Measurements from ENCODE around the gene ZIC4. TPM values are rescaled to one million over a fixed set of nuclear protein-coding genes. Genes with fewer than 3 reads are reported as not detected.

The ZIC4 gene
- total RNA-seq, 1 donor from 2014 or later: not detected

GRCh38 chr3:147413686-147414389 is 7.5 kb upstream of the ZIC4 start:
- Mint-ChIP-seq H3K27me3 (ENCODE audit: low read depth) (peaks cover 97% of the 10 kb centered on the region), H3K4me3 (no peak overlapping the region), H3K27ac (no peak overlapping the region), H3K9me3 (no peaks in the 10 kb centered on the region), H3K36me3 (no peaks in the 10 kb centered on the region), H3K4me1 (peaks cover 18% of the 10 kb centered on the region)
- TF ChIP-seq CTCF (IDR thresholded peaks at IDR 0.05; ENCODE audit: unreplicated experiment): no peak
- DNase-seq (ENCODE audit: low spot score in 2 of 2, unreplicated experiment in 2 of 2): no peak

GRCh38 chr3:147412917-147413685 is 6.8 kb upstream of the ZIC4 start:
- Mint-ChIP-seq H3K9me3 (no peaks in the 10 kb centered on the region), H3K4me1 (peaks cover 18% of the 10 kb centered on the region), H3K27ac (no peak overlapping the region), H3K4me3 (no peak overlapping the region), H3K36me3 (no peaks in the 10 kb centered on the region), H3K27me3 (ENCODE audit: low read depth) (peaks cover 97% of the 10 kb centered on the region)
- DNase-seq (ENCODE audit: low spot score in 2 of 2, unreplicated experiment in 2 of 2): peak in 1 of 2 experiments; percentile 43
- no peak for TF ChIP-seq CTCF (IDR thresholded peaks at IDR 0.05; ENCODE audit: unreplicated experiment)

- no peak overlapping the region for H3K27ac Mint-ChIP-seq
Measured at GRCh38 chr3:147412261-147412916, 6.0 kb upstream of the ZIC4 start.

GRCh38 chr3:147411815-147412241 is 5.5 kb upstream of the ZIC4 start:
- Mint-ChIP-seq H3K4me1 (peaks cover 18% of the 10 kb centered on the region), H3K4me3 (no peak overlapping the region), H3K27ac (no peak overlapping the region), H3K27me3 (ENCODE audit: low read depth) (peaks cover 97% of the 10 kb centered on the region), H3K9me3 (no peaks in the 10 kb centered on the region), H3K36me3 (no peaks in the 10 kb centered on the region)
- DNase-seq (ENCODE audit: low spot score in 2 of 2, unreplicated experiment in 2 of 2): no peak
- TF ChIP-seq CTCF (IDR thresholded peaks at IDR 0.05; ENCODE audit: unreplicated experiment): no peak

More at GRCh38 chr3:147412261-147412916, 6.0 kb upstream of the ZIC4 start:
- peak in 1 of 2 experiments; percentile 48 for DNase-seq (ENCODE audit: low spot score in 2 of 2, unreplicated experiment in 2 of 2)
- H3K27me3 Mint-ChIP-seq (ENCODE audit: low read depth): peaks cover 97% of the 10 kb centered on the region
- no peak overlapping the region for H3K4me3 Mint-ChIP-seq
- H3K9me3 Mint-ChIP-seq: no peaks in the 10 kb centered on the region
- no peak for TF ChIP-seq CTCF (IDR thresholded peaks at IDR 0.05; ENCODE audit: unreplicated experiment)
- no peaks in the 10 kb centered on the region for H3K36me3 Mint-ChIP-seq
- H3K4me1 Mint-ChIP-seq: peaks cover 18% of the 10 kb centered on the region

- peaks cover 97% of the 10 kb centered on the region for H3K27me3 Mint-ChIP-seq (ENCODE audit: low read depth)
- no peaks in the 10 kb centered on the region for H3K36me3 Mint-ChIP-seq
- no peak for TF ChIP-seq CTCF (IDR thresholded peaks at IDR 0.05; ENCODE audit: unreplicated experiment)
- peaks cover 18% of the 10 kb centered on the region for H3K4me1 Mint-ChIP-seq
- no peak overlapping the region for H3K27ac Mint-ChIP-seq
- DNase-seq (ENCODE audit: low spot score in 2 of 2, unreplicated experiment in 2 of 2): no peak
- peak overlapping the region; percentile 54 for H3K4me3 Mint-ChIP-seq
- H3K9me3 Mint-ChIP-seq: no peaks in the 10 kb centered on the region
Measured at GRCh38 chr3:147411238-147411814, 5.0 kb upstream of the ZIC4 start.
